CD4-positive, alpha-beta T cell (primary cell): ENCODE data around the gene EPS15. TPM values are rescaled to one million over a fixed set of nuclear protein-coding genes. Genes with fewer than 3 reads are reported as not detected.

Experiments
- ATAC-seq: fragments of 200-7000 bp; cut with Tn5 transposase; one replicate; pipeline ENCODE4 v1.10.0; 2022; ENCODE audit warnings: mild to moderate bottlenecking; ENCODE audit not compliant: poor library complexity
- CTCF ChIA-PET: fragments of 350-600 bp; sonication (Branson Sonifier 250); formaldehyde crosslinking; loops from one replicate; lab custom pipeline; 2021; ENCODE audit warnings: antibody characterized with exemption, inconsistent platforms; lab: Charles Lee
- POLR2A ChIA-PET: fragments of 350-600 bp; sonication (Branson Sonifier 250); formaldehyde crosslinking; loops from one replicate; lab custom pipeline; 2021; ENCODE audit warnings: antibody characterized with exemption, inconsistent platforms; lab: Charles Lee
- DNase-seq, 14 experiments: peaks; one replicate each; pipeline ENCODE4 v3.0.0-alpha.2; 2013 to 2020; ENCODE audit warnings: mixed read lengths in 2 of 14
- H3K27ac ChIP-seq, 2 donors: one replicate each; pipeline versions ENCODE4 v1.5.1 to v1.7.0; 2013; ENCODE audit warnings: low read length in 2 of 2, low read depth in 1 of 2, mild to moderate bottlenecking in 1 of 2
- H3K27me3 ChIP-seq, 2 experiments: 1 replicate in 1 of 2; 2 replicates in 1 of 2; pipeline versions ENCODE4 v1.6.1 to v1.7.0; 2013; ENCODE audit warnings: low read length in 2 of 2, control low read depth in 1 of 2, mild to moderate bottlenecking in 1 of 2, moderate library complexity in 1 of 2; ENCODE audit not compliant: insufficient read depth in 2 of 2, control insufficient read depth in 1 of 2
- H3K36me3 ChIP-seq: one replicate; pipeline ENCODE4 v1.6.1; 2013; ENCODE audit warnings: low read length, control low read depth; ENCODE audit not compliant: insufficient read depth
- H3K4me1 ChIP-seq: one replicate; pipeline ENCODE4 v1.6.1; 2013; ENCODE audit warnings: low read length, control low read depth; ENCODE audit not compliant: insufficient read depth
- H3K4me3 ChIP-seq: one replicate; pipeline ENCODE4 v1.5.1; 2013; ENCODE audit warnings: mild to moderate bottlenecking, low read length, moderate library complexity
- H3K9me3 ChIP-seq, 2 experiments: 1 replicate in 1 of 2; 2 replicates in 1 of 2; pipeline versions ENCODE4 v1.6.1 to v1.7.0; 2013; ENCODE audit warnings: low read length in 2 of 2, mild to moderate bottlenecking in 2 of 2, control low read depth in 1 of 2, moderate library complexity in 1 of 2; ENCODE audit not compliant: control insufficient read depth in 1 of 2, insufficient read depth in 1 of 2
- H3K27ac Mint-ChIP-seq: one replicate; pipeline ENCODE4 v1.8.0; 2020; ENCODE audit warnings: mixed read lengths
- H3K27me3 Mint-ChIP-seq: one replicate; pipeline ENCODE4 v1.8.0; 2021; ENCODE audit warnings: mixed read lengths
- H3K36me3 Mint-ChIP-seq: one replicate; pipeline ENCODE4 v1.8.0; 2021; ENCODE audit warnings: low read depth, mixed read lengths
- H3K4me1 Mint-ChIP-seq: one replicate; pipeline ENCODE4 v1.8.0; 2021; ENCODE audit warnings: low read depth, mixed read lengths
- H3K4me3 Mint-ChIP-seq: one replicate; pipeline ENCODE4 v1.8.0; 2020; ENCODE audit warnings: mild to moderate bottlenecking, mixed read lengths
- H3K9me3 Mint-ChIP-seq: one replicate; pipeline ENCODE4 v1.8.0; 2020; ENCODE audit warnings: mixed read lengths
- intact Hi-C, 2 experiments: fragments of 100-400 bp; cut with DNase I in 1 of 2; cut with micrococcal nuclease in 1 of 2; formaldehyde crosslinking; loops; one replicate each; pipeline versions ENCODE4 v1.15.1 to v1.9.0; 2023 to 2025; cut with DNase I, micrococcal nuclease
- total RNA-seq, 174 experiments: library from RNA in 2 of 174; stranded (reverse) in 2 of 174; gene quantifications; one replicate each; pipeline ENCODE4 v1.2.3 and lab custom pipeline; 2021 to 2026
- TF ChIP-seq, protein P1 (sequence below): fragments of 200-600 bp; IDR thresholded peaks from one replicate; pipeline ENCODE4 v1.8.0; 2022; ENCODE audit warnings: antibody characterized with exemption, mild to moderate bottlenecking

Gene EPS15
- total RNA-seq, 2 experiments from 2014 or later, result 44.5 to 47.9 TPM

DNA sequence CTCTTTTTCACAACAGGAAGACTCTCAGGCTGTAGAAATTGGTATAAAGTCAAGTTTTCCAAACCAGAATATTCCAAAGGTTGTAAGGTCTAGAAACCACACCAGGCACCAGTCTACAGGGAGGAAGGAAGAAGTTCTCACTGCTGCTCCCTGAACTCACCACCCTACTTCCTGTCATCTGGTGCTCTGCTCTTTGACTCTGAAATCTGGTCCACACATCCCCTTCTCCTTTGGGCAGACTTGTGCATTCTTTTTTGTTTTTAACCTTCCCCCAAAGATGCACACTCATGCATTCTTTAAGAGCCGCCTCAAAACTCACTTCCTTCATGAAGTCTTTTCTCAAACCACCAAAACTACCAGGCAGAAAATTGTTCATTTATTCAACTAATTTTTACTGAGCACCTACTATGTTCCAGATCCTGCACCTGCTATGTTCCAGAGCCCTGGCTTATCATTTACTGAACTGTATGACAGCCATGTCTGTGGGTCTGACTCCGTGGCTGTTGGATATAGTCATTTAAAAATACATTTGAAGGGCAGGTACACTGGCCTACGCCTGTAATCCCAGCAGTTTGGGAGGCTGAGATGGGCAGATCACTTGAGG, 30.1 kb upstream of the EPS15 start:
- H3K27ac Mint-ChIP-seq, result peak overlapping the region; percentile 8
- no peak overlapping the region for H3K4me3 Mint-ChIP-seq
- H3K4me1 Mint-ChIP-seq, result peaks cover 13% of the 10 kb centered on the region
- Histone ChIP-seq H3K27ac (no peak overlapping the region), H3K4me3 (no peak overlapping the region), H3K9me3 (no peaks in the 10 kb centered on the region), H3K4me1 (peaks cover 14% of the 10 kb centered on the region), H3K27me3 (no peaks in the 10 kb centered on the region), H3K36me3 (no peaks in the 10 kb centered on the region)
- no peaks in the 10 kb centered on the region for H3K9me3 Mint-ChIP-seq
- H3K36me3 Mint-ChIP-seq, result no peaks in the 10 kb centered on the region
- TF ChIP-seq, protein P1, sequence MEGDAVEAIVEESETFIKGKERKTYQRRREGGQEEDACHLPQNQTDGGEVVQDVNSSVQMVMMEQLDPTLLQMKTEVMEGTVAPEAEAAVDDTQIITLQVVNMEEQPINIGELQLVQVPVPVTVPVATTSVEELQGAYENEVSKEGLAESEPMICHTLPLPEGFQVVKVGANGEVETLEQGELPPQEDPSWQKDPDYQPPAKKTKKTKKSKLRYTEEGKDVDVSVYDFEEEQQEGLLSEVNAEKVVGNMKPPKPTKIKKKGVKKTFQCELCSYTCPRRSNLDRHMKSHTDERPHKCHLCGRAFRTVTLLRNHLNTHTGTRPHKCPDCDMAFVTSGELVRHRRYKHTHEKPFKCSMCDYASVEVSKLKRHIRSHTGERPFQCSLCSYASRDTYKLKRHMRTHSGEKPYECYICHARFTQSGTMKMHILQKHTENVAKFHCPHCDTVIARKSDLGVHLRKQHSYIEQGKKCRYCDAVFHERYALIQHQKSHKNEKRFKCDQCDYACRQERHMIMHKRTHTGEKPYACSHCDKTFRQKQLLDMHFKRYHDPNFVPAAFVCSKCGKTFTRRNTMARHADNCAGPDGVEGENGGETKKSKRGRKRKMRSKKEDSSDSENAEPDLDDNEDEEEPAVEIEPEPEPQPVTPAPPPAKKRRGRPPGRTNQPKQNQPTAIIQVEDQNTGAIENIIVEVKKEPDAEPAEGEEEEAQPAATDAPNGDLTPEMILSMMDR, result no peak
- DNase-seq, result peak in 4 of 14 experiments; percentile 14 to 26 (median 23)
- ATAC-seq, result no peak
- H3K27me3 Mint-ChIP-seq, result no peaks in the 10 kb centered on the region
- intact Hi-C loops, result no loop called here
- POLR2A ChIA-PET, result interaction anchor here (1.0 kb wide), 1 partner anchor 14 kb away, joined by 3 read pairs; no protein-coding TSS in a partner anchor
- CTCF ChIA-PET, result interaction anchor here (1.0 kb wide), 1 partner anchor 14 kb away, joined by 3 read pairs; no protein-coding TSS in a partner anchor

DNA sequence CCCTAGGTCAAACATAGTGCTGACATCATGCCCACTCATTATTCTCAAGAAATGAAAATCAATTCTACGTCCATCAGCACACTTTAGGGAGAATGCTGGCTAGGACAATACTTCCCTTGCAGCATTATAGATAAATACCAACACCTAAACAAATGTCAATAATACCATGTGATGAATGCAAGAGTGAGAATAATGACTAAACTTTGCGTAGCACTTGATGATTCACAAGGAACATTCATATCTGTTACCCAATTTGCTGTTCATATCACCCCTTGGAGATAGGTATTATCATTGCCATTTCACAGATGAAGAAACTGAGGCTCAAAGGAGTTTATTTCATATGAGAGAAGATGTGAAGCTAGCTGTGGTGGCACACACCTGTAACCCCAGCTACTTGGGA, 24.8 kb upstream of the EPS15 start:
- H3K9me3 ChIP-seq, result no peaks in the 10 kb centered on the region
- intact Hi-C loops, result no loop called here
- no peaks in the 10 kb centered on the region for H3K27me3 Mint-ChIP-seq
- no peak overlapping the region for H3K4me3 Mint-ChIP-seq
- no peaks in the 10 kb centered on the region for H3K27me3 ChIP-seq
- no peaks in the 10 kb centered on the region for H3K36me3 ChIP-seq
- peaks cover 8% of the 10 kb centered on the region for H3K4me1 Mint-ChIP-seq
- no peak for DNase-seq
- H3K27ac Mint-ChIP-seq, result no peak overlapping the region
- peaks cover 7% of the 10 kb centered on the region for H3K4me1 ChIP-seq
- H3K36me3 Mint-ChIP-seq, result no peaks in the 10 kb centered on the region
- ChIA-PET POLR2A (interaction anchor here (1.1 kb wide), 1 partner anchor 9 kb away, joined by 4 read pairs; no protein-coding TSS in a partner anchor), CTCF (no interaction called here)
- no peak overlapping the region for H3K4me3 ChIP-seq
- no peak for ATAC-seq
- H3K27ac ChIP-seq, result no peak overlapping the region
- no peaks in the 10 kb centered on the region for H3K9me3 Mint-ChIP-seq
- TF ChIP-seq, protein P1, result no peak

DNA sequence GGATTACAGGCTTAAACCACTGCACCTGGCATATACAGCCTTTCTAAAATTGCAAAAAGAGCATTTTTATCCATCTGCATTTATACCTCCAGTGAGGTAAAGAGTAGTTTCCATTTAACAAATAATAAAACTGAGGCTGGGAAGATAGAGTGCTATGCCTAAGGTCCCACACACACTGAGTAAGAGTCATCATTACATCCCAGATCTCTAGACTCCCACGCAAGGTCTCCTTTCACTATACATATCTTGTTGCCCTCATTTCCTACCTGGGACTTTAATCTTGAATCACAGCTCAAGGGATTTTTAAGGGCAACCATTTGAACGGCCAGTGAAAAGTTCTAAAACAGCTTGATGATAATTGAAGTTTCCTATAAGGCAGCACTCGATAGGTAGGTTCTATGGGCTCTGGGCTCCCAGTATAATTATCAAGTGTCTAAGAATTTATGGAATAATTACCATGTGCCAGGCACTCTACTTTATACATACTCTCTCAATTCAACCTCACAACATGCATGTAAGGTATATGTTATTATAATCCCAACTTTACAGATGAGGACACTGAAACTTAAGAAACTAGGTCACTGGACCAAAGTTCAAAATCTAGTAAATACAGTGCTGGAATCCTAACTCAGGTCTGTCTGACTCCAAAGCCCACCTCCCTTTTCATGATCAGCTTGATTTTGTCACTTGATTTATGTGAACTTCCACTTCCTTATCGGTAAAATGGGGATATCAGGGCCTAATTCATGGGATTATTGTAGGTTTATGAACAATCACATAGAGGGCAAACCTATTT, 23.3 kb upstream of the EPS15 start:
- H3K36me3 ChIP-seq, result no peaks in the 10 kb centered on the region
- H3K4me1 ChIP-seq, result no peaks in the 10 kb centered on the region
- Mint-ChIP-seq H3K9me3 (no peaks in the 10 kb centered on the region), H3K4me3 (no peak overlapping the region), H3K36me3 (no peaks in the 10 kb centered on the region), H3K27me3 (no peaks in the 10 kb centered on the region), H3K27ac (no peak overlapping the region), H3K4me1 (no peaks in the 10 kb centered on the region)
- H3K4me3 ChIP-seq, result no peak overlapping the region
- DNase-seq, result no peak
- TF ChIP-seq, protein P1, result no peak
- no peaks in the 10 kb centered on the region for H3K9me3 ChIP-seq
- ChIA-PET CTCF (interaction anchor here (0.6 kb wide), 1 partner anchor 184 kb away, joined by 4 read pairs; no protein-coding TSS in a partner anchor), POLR2A (no interaction called here)
- no peak overlapping the region for H3K27ac ChIP-seq
- no peak for ATAC-seq
- intact Hi-C loops, result no loop called here
- no peaks in the 10 kb centered on the region for H3K27me3 ChIP-seq
